ENCODE data around the gene EFCC1. TPM values are rescaled to one million over a fixed set of nuclear protein-coding genes. Genes with fewer than 3 reads are reported as not detected.

Gene EFCC1
- total RNA-seq, 6 experiments from 2014 or later: 0.25 to 1.5 (median 0.39) TPM

GRCh38 chr3:129082026-129082425 lies 80.9 kb downstream of the EFCC1 start:
- Histone ChIP-seq H3K4me1 (no peaks in the 10 kb centered on the region), H3K27me3 (no peaks in the 10 kb centered on the region), H3K4me3 (no peak overlapping the region), H3K9me3 (no peaks in the 10 kb centered on the region), H3K27ac (no peak overlapping the region), H3K36me3 (no peaks in the 10 kb centered on the region)
- no peak for TF ChIP-seq POLR2A (IDR thresholded peaks at IDR 0.05)
- TF ChIP-seq, protein P1, sequence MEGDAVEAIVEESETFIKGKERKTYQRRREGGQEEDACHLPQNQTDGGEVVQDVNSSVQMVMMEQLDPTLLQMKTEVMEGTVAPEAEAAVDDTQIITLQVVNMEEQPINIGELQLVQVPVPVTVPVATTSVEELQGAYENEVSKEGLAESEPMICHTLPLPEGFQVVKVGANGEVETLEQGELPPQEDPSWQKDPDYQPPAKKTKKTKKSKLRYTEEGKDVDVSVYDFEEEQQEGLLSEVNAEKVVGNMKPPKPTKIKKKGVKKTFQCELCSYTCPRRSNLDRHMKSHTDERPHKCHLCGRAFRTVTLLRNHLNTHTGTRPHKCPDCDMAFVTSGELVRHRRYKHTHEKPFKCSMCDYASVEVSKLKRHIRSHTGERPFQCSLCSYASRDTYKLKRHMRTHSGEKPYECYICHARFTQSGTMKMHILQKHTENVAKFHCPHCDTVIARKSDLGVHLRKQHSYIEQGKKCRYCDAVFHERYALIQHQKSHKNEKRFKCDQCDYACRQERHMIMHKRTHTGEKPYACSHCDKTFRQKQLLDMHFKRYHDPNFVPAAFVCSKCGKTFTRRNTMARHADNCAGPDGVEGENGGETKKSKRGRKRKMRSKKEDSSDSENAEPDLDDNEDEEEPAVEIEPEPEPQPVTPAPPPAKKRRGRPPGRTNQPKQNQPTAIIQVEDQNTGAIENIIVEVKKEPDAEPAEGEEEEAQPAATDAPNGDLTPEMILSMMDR (IDR thresholded peaks at IDR 0.05): no peak
- ATAC-seq: no peak
- intact Hi-C loops (cut with DNase I): no loop called here
- 68% methylated on average over 9 of the region's 9 CpGs for WGBS (ENCODE audit: insufficient coverage, low coverage, low lambda C conversion rate, missing lambda C conversion rate)
- DNase-seq: no peak

- intact Hi-C loops (cut with DNase I): no loop called here
- Histone ChIP-seq H3K4me3 (no peak overlapping the region), H3K27me3 (no peaks in the 10 kb centered on the region), H3K36me3 (no peaks in the 10 kb centered on the region), H3K9me3 (no peaks in the 10 kb centered on the region), H3K4me1 (no peaks in the 10 kb centered on the region), H3K27ac (no peak overlapping the region)
- WGBS (ENCODE audit: insufficient coverage, low coverage, low lambda C conversion rate, missing lambda C conversion rate): 82% methylated on average over 3 of the region's 6 CpGs
- ATAC-seq (peak in 1 of 4 donors; percentile 3), DNase-seq (no peak)
- TF ChIP-seq, protein P1 (IDR thresholded peaks at IDR 0.05): no peak
- no peak for TF ChIP-seq POLR2A (IDR thresholded peaks at IDR 0.05)
Observed at GRCh38 chr3:129084501-129084900, 83.4 kb downstream of the EFCC1 start.

DNA sequence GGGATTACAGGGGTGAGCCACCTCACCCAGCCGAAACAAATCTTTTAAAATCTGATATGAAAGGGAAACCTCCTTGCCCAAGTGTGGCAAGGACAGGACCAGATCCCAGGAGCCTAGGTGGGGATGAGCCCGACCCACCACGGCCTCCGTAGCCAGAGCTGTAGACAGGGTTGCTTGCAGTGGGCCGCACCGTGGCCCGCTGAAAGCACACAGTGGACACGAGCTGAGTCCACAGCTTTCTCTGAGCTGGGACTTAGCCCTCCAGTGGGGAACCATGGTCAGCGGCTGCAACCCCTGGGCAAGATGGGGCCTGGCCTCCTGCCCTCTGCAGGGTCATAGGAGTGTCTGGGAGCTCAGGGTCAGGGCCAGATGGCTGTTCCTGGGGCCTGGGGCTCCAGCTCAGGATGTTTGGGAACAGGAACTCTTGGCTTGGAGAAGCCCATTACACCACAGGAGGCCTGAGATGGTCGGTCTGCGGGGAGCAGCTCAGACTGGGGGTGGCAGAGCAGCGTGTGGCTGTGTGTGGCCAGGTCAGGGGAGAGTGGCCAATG lies 84.1 kb downstream of the EFCC1 start:
- DNase-seq: no peak
- H3K4me1 ChIP-seq: no peaks in the 10 kb centered on the region
- 86% methylated on average over 2 of the region's 12 CpGs for whole genome bisulfite sequencing (ENCODE audit: insufficient coverage, low coverage, low lambda C conversion rate, missing lambda C conversion rate)
- no peak overlapping the region for H3K27ac ChIP-seq
- no peaks in the 10 kb centered on the region for H3K36me3 ChIP-seq
- TF ChIP-seq, protein P1 (IDR thresholded peaks at IDR 0.05): no peak
- TF ChIP-seq POLR2A (IDR thresholded peaks at IDR 0.05): no peak
- H3K9me3 ChIP-seq: no peaks in the 10 kb centered on the region
- ATAC-seq: peak in 1 of 4 donors; percentile 4
- H3K4me3 ChIP-seq: no peak overlapping the region
- intact Hi-C loops (cut with DNase I): no loop called here
- H3K27me3 ChIP-seq: no peaks in the 10 kb centered on the region

GRCh38 chr3:129085818-129086217 lies 84.7 kb downstream of the EFCC1 start:
- Histone ChIP-seq H3K27ac (no peak overlapping the region), H3K27me3 (no peaks in the 10 kb centered on the region), H3K4me1 (no peaks in the 10 kb centered on the region), H3K9me3 (no peaks in the 10 kb centered on the region), H3K36me3 (no peaks in the 10 kb centered on the region), H3K4me3 (no peak overlapping the region)
- DNase-seq (no peak), ATAC-seq (no peak)
- intact Hi-C loops (cut with DNase I): no loop called here
- TF ChIP-seq, protein P1 (IDR thresholded peaks at IDR 0.05): no peak
- TF ChIP-seq POLR2A (IDR thresholded peaks at IDR 0.05): no peak
- 90% methylated on average over 2 of the region's 4 CpGs for WGBS (ENCODE audit: insufficient coverage, low coverage, low lambda C conversion rate, missing lambda C conversion rate)
